ENCODE results near the gene HES1.

Gene HES1

DNA sequence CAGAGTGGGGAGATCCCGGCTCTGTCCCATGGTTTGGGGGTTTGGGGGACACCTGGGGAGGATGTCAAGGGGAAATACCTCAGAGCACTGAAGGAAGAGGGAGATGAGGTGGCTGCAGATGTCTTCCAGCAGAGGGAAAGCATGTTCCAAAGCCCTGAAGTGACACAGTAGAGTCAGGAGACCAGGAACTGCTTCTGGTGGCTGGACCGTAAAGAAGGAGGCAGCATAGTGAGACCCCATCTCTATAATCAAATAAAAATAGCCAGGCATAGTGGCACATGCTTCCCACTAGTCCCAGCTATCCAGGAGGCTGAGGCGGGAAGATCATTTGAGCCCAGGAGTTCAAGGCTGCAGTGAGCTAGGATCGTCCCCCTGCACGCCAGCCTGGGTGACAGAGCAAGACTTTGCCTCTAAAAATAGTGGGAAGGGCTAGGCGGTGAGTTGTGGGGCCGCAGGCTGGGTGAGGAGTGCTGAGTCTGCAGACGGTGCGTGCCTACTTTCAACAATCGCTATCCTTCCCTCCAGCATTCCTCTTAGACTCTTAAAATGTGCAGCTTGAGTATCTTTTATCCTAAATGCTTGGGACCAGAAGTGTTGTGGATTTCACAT, 26.2 kb downstream of the HES1 start:
- TF ChIP-seq, protein P1, sequence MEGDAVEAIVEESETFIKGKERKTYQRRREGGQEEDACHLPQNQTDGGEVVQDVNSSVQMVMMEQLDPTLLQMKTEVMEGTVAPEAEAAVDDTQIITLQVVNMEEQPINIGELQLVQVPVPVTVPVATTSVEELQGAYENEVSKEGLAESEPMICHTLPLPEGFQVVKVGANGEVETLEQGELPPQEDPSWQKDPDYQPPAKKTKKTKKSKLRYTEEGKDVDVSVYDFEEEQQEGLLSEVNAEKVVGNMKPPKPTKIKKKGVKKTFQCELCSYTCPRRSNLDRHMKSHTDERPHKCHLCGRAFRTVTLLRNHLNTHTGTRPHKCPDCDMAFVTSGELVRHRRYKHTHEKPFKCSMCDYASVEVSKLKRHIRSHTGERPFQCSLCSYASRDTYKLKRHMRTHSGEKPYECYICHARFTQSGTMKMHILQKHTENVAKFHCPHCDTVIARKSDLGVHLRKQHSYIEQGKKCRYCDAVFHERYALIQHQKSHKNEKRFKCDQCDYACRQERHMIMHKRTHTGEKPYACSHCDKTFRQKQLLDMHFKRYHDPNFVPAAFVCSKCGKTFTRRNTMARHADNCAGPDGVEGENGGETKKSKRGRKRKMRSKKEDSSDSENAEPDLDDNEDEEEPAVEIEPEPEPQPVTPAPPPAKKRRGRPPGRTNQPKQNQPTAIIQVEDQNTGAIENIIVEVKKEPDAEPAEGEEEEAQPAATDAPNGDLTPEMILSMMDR (conservative IDR thresholded peaks at IDR 0.05; ENCODE audit: control insufficient read depth, insufficient read depth, low read depth, low read length), result no peak
- no peak for DNase-seq (ENCODE audit: low read depth)
- no peak overlapping the region for H3K4me3 ChIP-seq (ENCODE audit: control insufficient read depth, low read depth, low read length)

DNA sequence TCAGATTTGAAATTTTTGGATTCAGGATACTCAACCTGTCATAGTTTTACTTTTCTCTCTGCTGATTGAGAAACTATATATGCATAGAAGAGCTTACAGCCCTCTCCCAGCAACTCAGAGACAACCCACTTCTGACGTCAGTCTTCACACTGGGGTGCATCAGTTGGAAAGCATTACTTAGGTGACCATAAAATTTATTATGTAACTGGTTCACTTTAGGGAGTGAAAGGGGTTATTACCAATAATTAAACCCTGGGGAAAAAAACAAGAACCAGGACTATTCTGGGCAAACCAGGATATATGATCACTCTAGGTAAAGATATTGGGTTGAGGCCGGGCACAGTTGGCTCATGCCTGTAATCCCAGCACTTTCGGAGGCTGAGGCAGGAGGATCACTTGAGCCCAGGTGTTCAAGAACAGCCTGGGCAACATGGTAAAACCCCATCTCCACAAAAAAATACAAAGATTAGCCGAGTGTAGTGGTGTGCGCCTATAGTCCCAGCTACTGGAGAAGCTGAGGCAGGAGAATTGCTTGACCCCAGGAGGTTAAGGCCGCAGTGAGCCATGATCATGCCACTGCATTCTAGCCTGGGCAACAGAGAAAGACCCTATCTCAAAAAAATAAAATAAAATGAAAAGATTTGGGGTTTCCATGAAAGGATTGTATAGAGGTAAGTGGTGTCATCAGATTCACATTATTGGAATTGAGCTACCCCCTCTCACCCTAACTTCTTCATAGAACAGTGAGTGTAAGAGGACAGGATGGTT, 27.1 kb downstream of the HES1 start:
- H3K4me3 ChIP-seq (ENCODE audit: control insufficient read depth, low read depth, low read length), result no peak overlapping the region
- no peak for DNase-seq (ENCODE audit: low read depth)
- TF ChIP-seq, protein P1 (conservative IDR thresholded peaks at IDR 0.05; ENCODE audit: control insufficient read depth, insufficient read depth, low read depth, low read length), result no peak

DNA sequence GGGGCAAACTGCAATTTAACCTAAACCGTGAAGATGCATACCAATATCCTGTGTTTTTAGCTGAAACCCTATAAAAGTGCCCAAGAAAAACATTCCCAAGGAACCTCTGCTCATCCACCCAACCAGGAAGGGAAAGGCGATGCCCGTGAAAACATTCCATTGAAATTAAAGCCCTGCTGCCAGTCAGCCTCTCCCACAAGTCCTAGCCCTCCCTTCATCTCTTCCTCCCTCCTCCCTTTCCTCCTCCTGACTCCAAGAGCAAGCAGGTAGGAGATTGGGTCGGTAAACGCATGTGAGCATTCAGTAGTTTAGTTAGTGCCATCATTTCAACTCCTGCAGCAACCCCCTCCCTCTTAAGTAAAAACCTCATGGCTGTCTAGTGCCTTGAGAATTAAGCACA, 27.7 kb downstream of the HES1 start:
- DNase-seq (ENCODE audit: low read depth), result no peak
- TF ChIP-seq, protein P1 (conservative IDR thresholded peaks at IDR 0.05; ENCODE audit: control insufficient read depth, insufficient read depth, low read depth, low read length), result no peak

DNA sequence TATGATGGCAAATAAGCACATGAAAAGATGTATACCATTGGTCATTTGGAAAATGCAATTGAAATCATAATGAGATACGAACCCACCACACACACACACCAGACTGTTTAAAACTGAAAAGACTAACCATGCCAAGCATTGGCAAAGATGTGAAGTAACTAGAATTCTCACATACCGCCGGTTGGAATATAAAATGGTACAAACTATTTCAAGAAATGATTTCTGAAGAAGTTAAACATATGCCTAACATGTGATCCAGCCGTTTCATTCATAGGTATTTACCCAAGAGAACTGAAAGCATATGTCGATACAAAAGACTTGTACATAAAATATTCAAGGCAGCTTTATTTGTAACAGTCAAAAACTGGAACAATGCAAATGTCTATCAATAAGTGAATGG, 28.9 kb downstream of the HES1 start:
- DNase-seq (ENCODE audit: low read depth), result no peak
- H3K4me3 ChIP-seq (ENCODE audit: control insufficient read depth, low read depth, low read length), result no peak overlapping the region
- TF ChIP-seq, protein P1 (conservative IDR thresholded peaks at IDR 0.05; ENCODE audit: control insufficient read depth, insufficient read depth, low read depth, low read length), result no peak

More for the DNA sequence above, 27.7 kb downstream of the HES1 start:
- no peak overlapping the region for H3K4me3 ChIP-seq (ENCODE audit: control insufficient read depth, low read depth, low read length)

DNA sequence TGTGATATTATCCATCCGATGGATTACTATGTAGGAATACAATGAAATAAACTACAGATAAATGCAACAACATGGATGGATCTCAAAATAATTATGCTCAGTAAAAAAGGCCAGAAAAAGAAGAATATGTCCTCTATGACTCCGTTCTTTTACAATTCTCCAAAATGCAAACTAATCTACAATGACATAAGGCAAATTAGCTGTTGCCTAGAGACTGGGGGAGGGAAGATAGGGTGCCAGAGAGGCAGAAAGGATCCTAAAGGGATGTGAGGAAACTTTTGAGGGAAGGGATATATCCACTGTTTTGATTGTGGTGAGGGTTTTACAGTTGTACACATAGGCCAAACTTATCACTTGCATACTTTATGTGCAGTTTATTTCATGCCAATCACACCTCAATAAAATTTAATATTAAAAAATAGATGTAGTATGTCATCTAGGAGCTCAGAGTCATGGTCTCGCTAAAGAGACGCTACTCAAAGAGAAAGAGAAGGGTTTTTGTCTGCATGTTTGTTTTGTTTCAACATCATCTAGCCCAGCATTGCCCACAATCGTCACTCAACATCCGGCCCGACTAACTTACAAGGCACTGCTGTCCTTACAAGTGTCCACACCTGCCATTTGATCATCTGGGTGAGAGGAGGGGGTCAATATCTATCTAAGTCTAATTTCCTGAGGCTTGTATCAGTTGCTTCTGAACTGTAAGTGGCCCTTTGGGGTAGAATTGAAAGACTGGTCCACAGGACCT, 29.5 kb downstream of the HES1 start:
- no peak for DNase-seq (ENCODE audit: low read depth)
- TF ChIP-seq, protein P1 (conservative IDR thresholded peaks at IDR 0.05; ENCODE audit: control insufficient read depth, insufficient read depth, low read depth, low read length), result no peak
- no peak overlapping the region for H3K4me3 ChIP-seq (ENCODE audit: control insufficient read depth, low read depth, low read length)

DNA sequence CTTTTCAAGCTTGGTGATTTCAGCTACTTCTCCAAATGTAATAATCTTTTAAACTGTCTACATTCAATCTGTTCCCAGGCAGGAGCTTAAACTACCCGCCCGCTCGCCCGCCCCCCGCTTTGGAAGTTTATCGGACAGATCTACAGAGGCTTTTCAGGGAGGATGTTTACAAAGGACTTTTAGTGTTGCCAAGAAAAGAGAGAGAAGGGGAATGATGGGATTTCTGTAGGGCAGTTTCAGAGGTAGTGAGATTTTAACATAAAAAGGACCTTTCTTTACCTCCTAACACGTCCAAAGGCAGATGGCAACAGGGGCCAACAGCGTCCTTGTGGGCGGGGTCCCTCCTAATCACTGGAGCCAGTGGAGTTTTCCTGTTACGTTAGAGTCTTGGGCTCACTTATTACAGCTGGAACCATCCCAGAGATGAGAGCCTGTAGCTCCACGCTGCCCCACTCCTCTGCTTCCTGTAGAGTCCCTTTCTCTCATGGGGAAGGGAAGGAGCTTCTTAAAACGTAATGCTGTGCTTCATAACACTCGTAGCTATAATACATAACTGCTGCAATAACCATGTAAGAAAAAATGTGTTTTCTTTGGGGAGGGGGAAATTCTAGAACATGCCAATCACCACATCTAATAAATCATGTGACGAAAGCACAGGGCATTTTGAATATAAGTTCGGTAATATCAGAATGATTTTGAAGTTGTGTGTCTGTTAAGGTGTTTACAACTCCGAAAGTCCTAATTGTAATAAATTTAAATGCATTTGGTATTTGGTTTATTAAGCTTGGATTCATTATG, 30.9 kb downstream of the HES1 start:
- TF ChIP-seq, protein P1 (conservative IDR thresholded peaks at IDR 0.05; ENCODE audit: control insufficient read depth, insufficient read depth, low read depth, low read length), result no peak
- no peak overlapping the region for H3K4me3 ChIP-seq (ENCODE audit: control insufficient read depth, low read depth, low read length)
- DNase-seq (ENCODE audit: low read depth), result no peak

Data from fibroblast of mammary gland (primary cell).